HTERT RPE-1 (cell line): Measurements from ENCODE around the gene MSH4.
"Not testable (repeated sequence)": the region's sequence is repeated elsewhere in the genome, so short reads cannot be mapped to it uniquely, and the experiment has no call there.

Experiments used
- in situ Hi-C: fragments of 300-500 bp; cut with MboI; formaldehyde crosslinking; loops from 4 replicates; pipeline ENCODE4 v1.14.3; 2020; ENCODE audit warnings: low sequenced_read_pairs

MSH4 gene

DNA sequence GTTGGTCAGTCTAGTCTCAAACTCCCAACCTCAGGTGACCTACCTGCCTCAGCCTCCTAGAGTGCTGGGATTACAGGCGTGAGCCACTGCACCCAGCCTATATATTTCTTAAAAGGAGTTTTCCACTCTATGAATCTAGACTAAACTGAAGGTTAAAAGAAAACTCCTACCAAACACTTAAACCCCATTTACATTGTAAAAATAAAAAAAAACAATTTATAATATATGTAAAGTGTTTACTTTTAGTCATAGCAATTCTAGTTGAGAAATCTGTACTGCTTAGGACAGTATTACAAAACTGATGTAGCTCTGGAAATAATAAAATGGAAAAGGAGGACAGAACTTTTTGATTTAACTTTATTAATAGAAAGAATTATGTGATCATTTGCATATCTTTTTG lies 126.0 kb downstream of the MSH4 start:
- in situ Hi-C loops: no loop called here

DNA sequence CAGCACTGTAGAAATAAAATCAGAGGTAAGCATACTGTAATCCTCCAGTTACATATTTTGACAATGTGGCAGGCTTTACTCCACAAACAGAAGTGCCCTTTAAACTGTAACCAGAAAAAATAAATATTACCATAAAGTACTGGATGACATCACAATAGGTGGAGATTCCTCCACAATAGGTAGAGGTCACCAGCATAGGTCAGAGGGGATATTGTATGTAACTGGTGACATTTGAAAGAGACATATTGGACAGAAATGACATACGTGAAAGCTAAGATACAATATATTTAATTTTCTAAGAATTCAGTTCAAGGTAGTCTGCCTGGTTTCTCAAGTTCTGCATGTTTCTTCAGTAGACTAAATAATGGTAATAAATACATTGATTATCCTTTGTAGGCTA lies 135.6 kb downstream of the MSH4 start, which contains the start of gene ASB17:
ASB17 (minus strand) TSS at position 101 of the 400 bp plus-strand sequence. CDS start 113 bp downstream, outside the sequence.
- in situ Hi-C loops: no loop called here

DNA sequence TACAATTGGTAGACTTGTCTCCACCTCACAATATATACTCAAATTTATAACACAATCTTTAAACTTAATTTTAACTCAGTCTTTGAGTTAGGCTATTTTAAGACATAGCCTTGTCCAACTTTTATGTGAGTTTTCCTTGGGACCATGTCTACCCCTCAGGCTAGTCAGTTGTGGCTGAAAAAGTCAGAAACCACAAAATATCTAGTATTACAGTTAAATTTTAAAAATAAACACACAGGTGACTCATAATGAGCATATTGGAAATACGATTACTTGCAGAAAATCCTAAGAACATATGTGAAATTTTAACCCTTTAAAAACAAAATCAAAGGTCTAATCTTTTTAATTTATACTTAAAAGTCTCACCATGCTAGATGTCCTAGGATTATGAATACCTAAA lies 140.4 kb downstream of the MSH4 start:
- in situ Hi-C loops: no loop called here

DNA sequence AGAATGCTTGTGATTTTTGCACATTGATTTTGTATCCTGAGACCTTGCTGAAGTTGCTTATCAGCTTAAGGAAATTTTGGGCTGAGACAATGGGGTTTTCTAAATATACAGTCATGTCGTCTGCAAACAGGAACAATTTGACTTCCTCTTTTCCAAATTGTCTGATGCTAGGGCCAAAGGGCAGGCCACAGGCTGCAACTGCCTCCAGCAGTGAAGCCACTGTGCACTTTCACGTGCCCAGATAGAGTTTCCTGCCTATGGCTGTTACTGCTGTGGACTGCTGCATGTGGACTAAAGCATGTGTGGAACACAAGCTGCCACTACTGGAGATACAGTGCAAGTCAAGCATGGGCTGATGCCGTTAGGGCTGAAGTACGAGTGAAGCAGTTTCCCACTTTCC lies 146.4 kb downstream of the MSH4 start:
- in situ Hi-C loops: not testable (repeated sequence)

DNA sequence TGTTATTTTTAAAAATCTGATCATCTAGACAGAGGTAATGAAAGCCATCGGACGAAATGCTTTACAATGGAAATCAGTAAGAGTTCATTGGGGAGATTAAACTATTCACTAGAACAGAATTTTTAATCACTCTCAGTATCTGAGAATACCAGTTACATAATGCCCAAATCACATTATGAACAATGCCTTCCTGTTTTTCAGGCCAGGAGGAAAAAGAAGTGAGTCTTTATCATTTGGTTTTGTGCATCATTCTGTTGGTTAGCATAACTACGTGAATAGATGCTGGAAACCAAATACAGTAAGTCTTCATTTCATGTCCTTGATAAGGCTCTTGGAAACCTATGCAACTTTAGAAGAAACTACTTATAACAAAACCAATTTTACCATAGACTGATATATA lies 153.5 kb downstream of the MSH4 start:
- in situ Hi-C loops: no loop called here

DNA sequence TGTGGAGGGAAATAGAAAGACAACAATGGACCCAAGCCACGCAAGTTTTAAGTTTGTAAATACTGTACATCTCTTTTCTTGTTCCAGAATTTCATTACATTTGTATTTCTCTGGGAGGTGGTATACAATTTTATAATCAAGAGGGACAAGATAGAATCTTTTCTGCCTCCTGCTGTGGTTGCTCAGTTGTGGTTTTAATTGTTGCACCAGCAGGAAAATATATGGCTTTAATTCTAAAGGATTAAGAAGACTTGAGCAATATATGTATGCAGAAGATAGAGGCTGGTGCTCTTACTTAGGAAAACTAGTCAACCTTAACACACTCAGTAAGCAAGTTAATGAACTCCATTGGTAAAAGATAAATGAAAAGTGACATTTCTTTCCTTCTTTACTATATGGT lies 155.3 kb downstream of the MSH4 start:
- in situ Hi-C loops: no loop called here

DNA sequence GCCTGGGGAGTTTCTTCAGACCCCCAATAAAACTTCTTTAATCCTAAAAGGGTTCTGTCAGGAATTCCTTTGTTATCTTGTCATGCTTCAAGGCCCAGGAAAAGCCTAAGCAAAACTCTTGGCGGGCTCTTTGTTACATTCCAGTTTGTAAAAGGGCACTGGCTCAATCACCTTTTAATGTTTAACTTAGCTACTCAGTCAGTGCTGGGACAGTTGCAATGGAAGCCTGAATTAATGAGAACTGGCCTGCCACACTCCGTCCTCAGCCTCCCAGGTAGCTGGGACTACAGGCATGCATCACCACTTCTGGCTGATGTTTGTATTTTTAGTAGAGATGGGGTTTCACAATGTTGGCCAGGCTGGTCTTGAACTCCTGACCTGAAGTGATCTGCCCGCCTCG lies 156.8 kb downstream of the MSH4 start:
- in situ Hi-C loops: no loop called here

DNA sequence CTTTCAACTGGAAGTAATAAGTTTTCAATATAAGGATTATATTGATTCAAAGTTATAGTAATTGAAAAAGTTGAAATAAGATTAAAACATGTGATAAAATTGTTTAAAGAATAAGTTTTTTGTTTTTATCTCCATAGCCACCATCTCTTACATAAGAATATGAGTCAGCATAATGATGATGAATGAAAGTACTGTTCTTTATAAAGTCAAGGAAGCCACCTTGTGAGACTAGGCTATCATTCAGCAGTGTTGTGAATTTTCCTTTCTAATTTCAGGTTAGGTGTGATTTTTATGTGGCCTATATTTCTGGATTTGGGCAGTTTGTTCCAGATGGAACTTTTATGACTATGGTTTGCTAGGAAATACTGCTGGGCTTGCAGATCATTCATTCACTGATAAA lies 157.9 kb downstream of the MSH4 start:
- in situ Hi-C loops: no loop called here
